Activated T-helper 17 cell treated with anti-CD3 and anti-CD28 coated beads, Interleukin-2, amount 50 U/mL, for 72 hours (primary cell): ENCODE data around the gene FOLR1. TPM values are rescaled to one million over a fixed set of nuclear protein-coding genes. Genes with fewer than 3 reads are reported as not detected.
A peak's percentile ranks its signal among the peaks of the same experiment; 100 is the strongest.

Experiments used
- ATAC-seq: fragments of 150-1000 bp; cut with Tn5 transposase; replicated peaks from 2 replicates; pipeline ENCODE4 v1.10.0; 2021; ENCODE audit warnings: mild to moderate bottlenecking, moderate library complexity
- H3K27ac Mint-ChIP-seq: one replicate; pipeline ENCODE4 v1.8.0; 2022; ENCODE audit warnings: mixed read lengths
- H3K27me3 Mint-ChIP-seq: one replicate; pipeline ENCODE4 v1.8.0; 2022; ENCODE audit warnings: mixed read lengths
- H3K36me3 Mint-ChIP-seq: one replicate; pipeline ENCODE4 v1.8.0; 2022; ENCODE audit warnings: low read depth, mild to moderate bottlenecking, mixed read lengths
- H3K4me1 Mint-ChIP-seq: one replicate; pipeline ENCODE4 v1.8.0; 2022; ENCODE audit warnings: mixed read lengths
- H3K4me3 Mint-ChIP-seq: one replicate; pipeline ENCODE4 v1.8.0; 2022; ENCODE audit warnings: mild to moderate bottlenecking, mixed read lengths
- H3K9me3 Mint-ChIP-seq: one replicate; pipeline ENCODE4 v1.8.0; 2022; ENCODE audit warnings: mixed read lengths
- total RNA-seq, 2 donors: library from RNA; stranded (reverse); gene quantifications; one replicate each; pipeline ENCODE4 v1.2.3, GENCODE V29; 2022

FOLR1 gene
- total RNA-seq, 2 donors from 2014 or later: not detected

DNA sequence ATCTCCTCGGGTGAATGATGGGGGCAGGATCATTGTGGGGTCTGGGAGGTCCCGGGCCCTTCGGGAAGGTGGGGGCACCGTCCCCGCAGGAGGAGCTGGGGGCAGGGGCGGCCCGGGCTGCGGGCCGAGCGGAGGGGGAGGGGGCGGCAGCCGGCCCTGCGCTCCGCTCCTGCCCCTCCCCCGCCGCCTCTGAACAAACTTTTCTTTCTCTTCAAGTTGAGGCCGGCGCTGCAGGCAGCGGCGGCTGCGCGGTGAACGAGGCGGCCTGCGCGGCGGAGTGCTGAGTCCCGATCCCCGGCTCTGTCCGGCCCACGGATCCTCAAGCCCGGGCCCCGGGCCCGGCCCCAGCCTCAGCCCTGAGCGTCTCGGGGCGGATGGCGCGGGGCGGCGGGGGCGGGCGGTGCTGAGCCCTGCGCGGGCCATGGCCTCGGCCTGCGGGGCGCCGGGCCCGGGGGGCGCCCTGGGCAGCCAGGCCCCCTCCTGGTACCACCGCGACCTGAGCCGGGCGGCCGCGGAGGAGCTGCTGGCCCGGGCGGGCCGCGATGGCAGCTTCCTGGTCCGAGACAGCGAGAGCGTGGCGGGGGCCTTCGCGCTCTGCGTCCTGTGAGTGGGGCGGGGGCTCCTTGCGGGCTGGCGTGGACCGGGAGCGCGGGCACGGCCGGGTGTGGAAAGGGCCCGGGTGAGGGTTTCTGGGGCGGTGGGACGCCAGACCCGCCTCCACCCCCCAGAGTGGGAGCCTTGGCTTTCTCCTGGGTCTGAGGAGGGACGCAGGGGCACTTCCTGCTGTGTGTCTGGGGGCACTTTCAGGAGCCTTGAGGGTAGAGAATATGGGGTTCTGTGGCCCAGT lies 32.8 kb downstream of the FOLR1 start, which contains the start of gene INPPL1:
Gene INPPL1 (plus strand): TSS at position 204 of the 847 bp plus-strand sequence. CDS start 218 bp downstream, at position 422.
- H3K4me3 Mint-ChIP-seq: peak within 1 kb of the TSS; percentile 94

GRCh38 chr11:72225411-72225951 lies 33.5 kb downstream of the FOLR1 start:
- H3K4me1 Mint-ChIP-seq: peaks cover 7% of the 10 kb centered on the region
- ATAC-seq: peak; percentile 27
- peak overlapping the region; percentile 73 for H3K27ac Mint-ChIP-seq
- H3K4me3 Mint-ChIP-seq: peak overlapping the region; percentile 94
- peaks cover 26% of the 10 kb centered on the region for H3K36me3 Mint-ChIP-seq
- H3K9me3 Mint-ChIP-seq: no peaks in the 10 kb centered on the region
- no peaks in the 10 kb centered on the region for H3K27me3 Mint-ChIP-seq

More for the DNA sequence above, 32.8 kb downstream of the FOLR1 start, which contains the start of gene INPPL1:
- Mint-ChIP-seq H3K4me1 (peaks cover 7% of the 10 kb centered on the region), H3K27me3 (no peaks in the 10 kb centered on the region), H3K36me3 (peaks cover 19% of the 10 kb centered on the region), H3K27ac (peak within 1 kb of the TSS; percentile 95), H3K9me3 (no peaks in the 10 kb centered on the region)
- ATAC-seq: peak; percentile 4

- ATAC-seq: no peak
- H3K4me1 Mint-ChIP-seq: peaks cover 7% of the 10 kb centered on the region
- no peak overlapping the region for H3K27ac Mint-ChIP-seq
- H3K36me3 Mint-ChIP-seq: peaks cover 38% of the 10 kb centered on the region
- H3K27me3 Mint-ChIP-seq: no peaks in the 10 kb centered on the region
- H3K9me3 Mint-ChIP-seq: no peaks in the 10 kb centered on the region
- H3K4me3 Mint-ChIP-seq: no peak overlapping the region
Measured at GRCh38 chr11:72226701-72227100, 34.8 kb downstream of the FOLR1 start.

- no peak overlapping the region for H3K4me3 Mint-ChIP-seq
- H3K4me1 Mint-ChIP-seq: peaks cover 7% of the 10 kb centered on the region
- no peaks in the 10 kb centered on the region for H3K9me3 Mint-ChIP-seq
- no peaks in the 10 kb centered on the region for H3K27me3 Mint-ChIP-seq
- no peak for ATAC-seq
- H3K27ac Mint-ChIP-seq: no peak overlapping the region
- H3K36me3 Mint-ChIP-seq: peaks cover 47% of the 10 kb centered on the region
Measured at GRCh38 chr11:72227316-72228228, 35.6 kb downstream of the FOLR1 start.

DNA sequence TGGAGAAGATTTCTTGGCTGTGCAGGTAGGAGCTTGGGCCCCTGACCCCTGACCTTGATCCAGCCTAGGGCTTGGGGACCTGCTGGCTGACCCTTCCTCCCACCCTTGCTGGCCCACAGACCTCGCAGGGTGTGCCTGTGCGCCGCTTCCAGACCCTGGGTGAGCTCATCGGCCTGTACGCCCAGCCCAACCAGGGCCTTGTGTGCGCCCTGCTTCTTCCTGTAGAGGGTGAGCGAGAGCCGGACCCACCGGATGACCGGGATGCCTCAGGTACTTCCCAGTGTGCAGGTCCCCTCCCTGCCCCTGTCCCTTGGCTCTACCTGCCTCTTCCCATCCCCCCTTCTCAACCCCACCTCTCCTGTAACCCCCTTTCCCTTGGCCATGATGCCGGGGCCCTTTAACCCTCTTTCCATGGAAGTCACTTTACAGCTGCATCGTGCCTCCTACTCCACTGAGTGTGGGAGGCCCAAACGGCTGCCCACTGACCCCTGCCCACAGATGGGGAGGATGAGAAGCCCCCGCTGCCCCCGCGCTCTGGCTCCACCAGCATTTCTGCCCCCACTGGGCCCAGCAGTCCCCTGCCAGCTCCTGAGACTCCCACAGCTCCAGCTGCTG lies 36.4 kb downstream of the FOLR1 start:
- no peak overlapping the region for H3K27ac Mint-ChIP-seq
- peaks cover 7% of the 10 kb centered on the region for H3K4me1 Mint-ChIP-seq
- peaks cover 53% of the 10 kb centered on the region for H3K36me3 Mint-ChIP-seq
- ATAC-seq: no peak
- H3K9me3 Mint-ChIP-seq: no peaks in the 10 kb centered on the region
- no peaks in the 10 kb centered on the region for H3K27me3 Mint-ChIP-seq
- H3K4me3 Mint-ChIP-seq: no peak overlapping the region

GRCh38 chr11:72228844-72229231 lies 36.9 kb downstream of the FOLR1 start:
- Mint-ChIP-seq H3K4me3 (no peak overlapping the region), H3K36me3 (peaks cover 58% of the 10 kb centered on the region), H3K27me3 (no peaks in the 10 kb centered on the region), H3K27ac (no peak overlapping the region), H3K9me3 (no peaks in the 10 kb centered on the region), H3K4me1 (peaks cover 7% of the 10 kb centered on the region)
- no peak for ATAC-seq

- H3K36me3 Mint-ChIP-seq: peaks cover 58% of the 10 kb centered on the region
- no peaks in the 10 kb centered on the region for H3K9me3 Mint-ChIP-seq
- H3K27me3 Mint-ChIP-seq: no peaks in the 10 kb centered on the region
- H3K27ac Mint-ChIP-seq: no peak overlapping the region
- H3K4me1 Mint-ChIP-seq: peaks cover 12% of the 10 kb centered on the region
- no peak overlapping the region for H3K4me3 Mint-ChIP-seq
- no peak for ATAC-seq
Measured at GRCh38 chr11:72229336-72229924, 37.5 kb downstream of the FOLR1 start.

- H3K9me3 Mint-ChIP-seq: no peaks in the 10 kb centered on the region
- no peaks in the 10 kb centered on the region for H3K27me3 Mint-ChIP-seq
- ATAC-seq: no peak
Measured at GRCh38 chr11:72229925-72230763, 38.2 kb downstream of the FOLR1 start.

GRCh38 chr11:72230764-72231365 lies 38.9 kb downstream of the FOLR1 start:
- no peak overlapping the region for H3K4me3 Mint-ChIP-seq
- H3K27ac Mint-ChIP-seq: no peak overlapping the region
- ATAC-seq: no peak
- peaks cover 68% of the 10 kb centered on the region for H3K36me3 Mint-ChIP-seq
- H3K9me3 Mint-ChIP-seq: no peaks in the 10 kb centered on the region
- peaks cover 5% of the 10 kb centered on the region for H3K4me1 Mint-ChIP-seq
- H3K27me3 Mint-ChIP-seq: no peaks in the 10 kb centered on the region

More at GRCh38 chr11:72229925-72230763, 38.2 kb downstream of the FOLR1 start:
- no peak overlapping the region for H3K4me3 Mint-ChIP-seq
- H3K4me1 Mint-ChIP-seq: peaks cover 11% of the 10 kb centered on the region
- H3K36me3 Mint-ChIP-seq: peaks cover 64% of the 10 kb centered on the region
- no peak overlapping the region for H3K27ac Mint-ChIP-seq

- H3K4me3 Mint-ChIP-seq: no peak overlapping the region
- no peak for ATAC-seq
- H3K27me3 Mint-ChIP-seq: no peaks in the 10 kb centered on the region
- H3K4me1 Mint-ChIP-seq: peaks cover 5% of the 10 kb centered on the region
- no peak overlapping the region for H3K27ac Mint-ChIP-seq
- H3K36me3 Mint-ChIP-seq: peaks cover 72% of the 10 kb centered on the region
- no peaks in the 10 kb centered on the region for H3K9me3 Mint-ChIP-seq
Measured at GRCh38 chr11:72231396-72232259, 39.7 kb downstream of the FOLR1 start.

DNA sequence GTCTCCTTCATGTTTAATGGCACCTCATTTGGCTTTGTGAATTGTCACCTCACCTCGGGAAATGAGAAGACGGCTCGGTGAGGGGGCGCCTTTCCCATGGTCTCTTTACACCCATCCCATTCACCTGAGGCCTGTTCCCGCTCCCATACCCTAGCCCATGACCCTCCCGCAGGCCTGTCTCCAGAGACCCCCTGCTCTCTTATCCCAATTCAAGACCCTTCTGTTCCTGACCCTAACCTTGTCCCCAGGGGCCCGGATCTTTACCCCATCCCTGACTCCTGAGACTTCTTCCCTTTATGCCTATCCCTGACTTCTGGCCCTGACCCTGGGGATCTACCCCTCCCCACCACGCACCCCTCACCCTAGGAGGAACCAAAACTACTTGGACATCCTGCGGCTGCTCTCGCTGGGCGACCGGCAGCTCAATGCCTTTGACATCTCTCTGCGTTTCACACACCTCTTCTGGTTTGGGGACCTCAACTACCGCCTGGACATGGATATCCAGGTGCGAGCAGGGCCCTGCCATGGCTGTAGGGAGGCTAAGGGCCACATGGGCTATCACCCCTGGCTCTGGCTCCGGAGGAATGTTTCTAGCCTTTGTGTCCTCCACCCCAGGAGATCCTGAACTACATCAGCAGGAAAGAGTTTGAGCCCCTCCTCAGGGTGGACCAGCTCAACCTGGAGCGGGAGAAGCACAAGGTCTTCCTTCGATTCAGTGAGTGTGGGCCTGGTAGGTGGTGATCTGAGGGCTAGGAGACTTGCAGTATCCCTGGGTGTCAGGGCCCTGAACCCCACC lies 40.5 kb downstream of the FOLR1 start:
- H3K27ac Mint-ChIP-seq: no peak overlapping the region
- no peak for ATAC-seq

More for the DNA sequence above, 40.5 kb downstream of the FOLR1 start:
- H3K27me3 Mint-ChIP-seq: no peaks in the 10 kb centered on the region
- peaks cover 79% of the 10 kb centered on the region for H3K36me3 Mint-ChIP-seq
- no peaks in the 10 kb centered on the region for H3K9me3 Mint-ChIP-seq
- peaks cover 5% of the 10 kb centered on the region for H3K4me1 Mint-ChIP-seq
- no peak overlapping the region for H3K4me3 Mint-ChIP-seq
